ENCODE data around the gene EIF4E1B.
A peak's percentile ranks its signal among the peaks of the same experiment; 100 is the strongest.

EIF4E1B gene

DNA sequence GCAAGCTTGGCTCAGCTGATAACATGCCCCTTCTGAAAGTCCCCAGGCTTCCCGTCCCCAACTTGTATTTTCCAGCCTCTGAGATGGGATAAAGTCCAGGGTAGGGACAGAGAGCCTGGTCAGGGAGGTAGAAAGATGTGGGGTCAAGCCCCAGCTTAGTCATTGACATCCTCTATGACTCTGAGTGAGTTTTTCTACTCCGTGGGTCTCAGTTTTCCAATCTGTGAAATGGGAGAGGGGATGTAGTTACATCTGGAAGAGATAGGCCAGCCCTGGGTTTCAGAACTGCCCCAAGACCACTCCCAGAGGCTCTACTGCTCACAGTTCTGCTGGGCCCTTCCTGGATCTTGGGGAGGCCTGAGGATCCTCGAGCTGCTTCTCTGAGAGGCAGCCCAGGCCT, 23.6 kb upstream of the EIF4E1B start:
- no peak for DNase-seq

DNA sequence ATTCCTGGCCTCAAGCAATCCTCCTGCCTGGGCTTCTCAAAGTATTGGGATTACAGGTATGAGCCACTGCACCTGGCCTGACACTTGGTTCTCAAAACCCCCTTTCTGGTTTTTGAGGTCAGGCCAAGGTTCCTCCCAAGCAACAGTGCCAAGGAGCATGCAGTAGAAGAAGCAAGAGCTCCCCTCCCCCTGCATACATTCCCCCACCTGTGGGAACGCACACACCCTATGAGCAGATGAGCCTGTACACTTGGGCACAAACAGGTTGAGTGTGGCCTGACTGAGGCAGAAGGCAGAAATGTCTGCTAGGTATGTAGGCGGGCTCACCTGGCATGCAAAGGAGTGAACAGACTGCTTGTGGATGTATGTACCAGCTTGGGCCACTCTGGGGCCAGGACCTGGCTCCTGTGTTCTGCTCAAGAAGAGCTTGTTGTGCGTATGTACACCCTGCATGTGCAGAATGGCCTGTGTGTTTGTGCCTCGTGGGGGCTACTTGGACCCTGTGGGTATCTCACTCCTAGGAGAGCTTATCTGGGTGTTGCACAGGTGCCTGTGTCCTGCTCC, 22.3 kb upstream of the EIF4E1B start:
- DNase-seq = no peak

DNA sequence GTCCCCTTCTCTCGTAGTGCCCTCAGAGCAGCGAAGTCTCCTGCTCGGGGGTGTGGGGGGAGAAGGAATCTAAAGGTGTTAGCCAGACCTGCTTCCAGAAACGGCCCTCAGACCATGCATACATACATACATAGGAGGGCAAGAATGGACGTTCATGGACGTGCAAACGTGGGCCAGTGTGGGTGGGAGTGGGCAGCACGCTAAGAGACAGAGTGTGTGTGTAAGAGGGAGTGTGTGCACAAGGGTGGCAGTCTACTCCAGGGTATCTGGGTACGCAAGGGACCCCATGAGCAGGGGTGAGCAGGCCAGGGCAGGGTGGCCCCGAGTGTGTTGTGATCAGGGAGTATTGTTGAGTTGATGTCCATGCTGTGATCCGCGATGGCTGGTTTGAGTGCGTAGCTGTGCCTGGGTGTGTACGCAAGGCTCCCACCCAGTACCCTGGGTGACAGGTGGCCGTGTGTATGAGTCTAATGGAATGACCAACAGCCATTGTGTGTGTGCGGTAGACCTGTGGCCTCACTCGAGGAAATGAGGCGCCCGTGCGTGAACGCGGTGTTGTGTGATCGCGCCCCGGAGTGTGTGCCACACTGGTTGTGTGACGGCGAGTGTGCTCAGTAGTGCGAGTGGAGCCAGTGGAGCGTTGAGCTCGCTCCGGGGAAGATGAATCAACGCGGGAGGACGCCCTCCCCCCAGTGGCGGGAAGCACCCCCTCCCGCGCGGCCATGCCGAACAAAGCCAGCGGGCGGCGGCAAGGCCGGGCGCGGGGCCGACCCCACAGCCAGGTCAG, 21.3 kb upstream of the EIF4E1B start:
- no peak for DNase-seq

DNA sequence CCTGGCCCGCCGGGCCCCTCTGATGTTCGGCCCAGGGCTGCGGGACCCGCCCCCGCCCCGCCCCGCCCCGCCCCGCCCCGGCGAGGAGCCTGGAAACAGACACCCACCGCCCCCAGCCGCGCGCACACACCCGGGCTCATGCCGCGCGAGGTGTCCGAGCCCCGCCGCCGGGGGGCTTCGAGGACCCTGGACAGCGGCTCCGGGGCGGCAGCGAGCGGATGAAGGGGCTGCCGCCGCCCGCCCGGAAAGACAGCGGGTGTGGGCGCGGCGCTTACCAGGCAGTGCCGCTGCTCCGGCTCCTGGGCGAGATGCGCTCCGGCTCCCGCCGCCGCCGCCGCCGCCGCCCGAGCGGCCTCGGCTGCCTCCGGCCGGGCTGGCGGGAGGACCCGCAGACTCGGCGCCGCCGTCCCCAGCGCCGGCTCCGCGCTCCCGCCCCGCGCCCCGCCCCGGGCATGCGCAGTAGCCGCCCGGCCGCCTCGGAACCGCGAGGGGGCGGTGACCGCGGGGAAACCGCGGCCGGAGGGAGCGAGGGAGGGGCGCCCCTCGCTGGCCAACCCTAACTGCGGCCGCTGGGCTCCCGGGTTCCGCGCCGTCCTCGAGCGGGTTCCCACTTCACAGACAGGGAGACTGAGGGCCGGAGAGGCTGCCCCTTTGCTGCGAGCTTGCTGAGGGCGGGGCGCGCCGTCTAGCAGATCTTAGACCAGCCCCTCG, 20.6 kb upstream of the EIF4E1B start, which contains the start of gene GPRIN1:
TSS of gene GPRIN1 (minus strand) at position 433 of the 711 bp plus-strand sequence. CDS start 10,322 bp downstream, outside the sequence.
- DNase-seq = peak; percentile 41

DNA sequence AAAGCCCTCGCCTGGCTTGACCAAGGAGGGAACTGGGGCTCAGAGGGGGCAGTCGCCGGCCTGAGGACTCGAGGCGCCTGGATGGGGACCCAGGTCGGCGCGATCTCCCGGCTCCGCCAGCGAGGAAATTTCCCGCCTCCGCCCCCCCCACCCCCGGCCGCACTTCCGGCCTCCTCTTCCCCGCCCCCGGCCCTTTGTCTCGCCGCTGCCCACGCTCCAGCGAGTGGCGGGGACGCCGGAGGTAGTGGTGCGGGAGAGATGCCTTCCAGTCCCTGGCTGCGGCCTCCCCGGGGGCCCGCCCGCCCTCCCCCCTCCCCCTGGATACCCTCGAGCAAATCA, 20.1 kb upstream of the EIF4E1B start:
- DNase-seq = no peak

DNA sequence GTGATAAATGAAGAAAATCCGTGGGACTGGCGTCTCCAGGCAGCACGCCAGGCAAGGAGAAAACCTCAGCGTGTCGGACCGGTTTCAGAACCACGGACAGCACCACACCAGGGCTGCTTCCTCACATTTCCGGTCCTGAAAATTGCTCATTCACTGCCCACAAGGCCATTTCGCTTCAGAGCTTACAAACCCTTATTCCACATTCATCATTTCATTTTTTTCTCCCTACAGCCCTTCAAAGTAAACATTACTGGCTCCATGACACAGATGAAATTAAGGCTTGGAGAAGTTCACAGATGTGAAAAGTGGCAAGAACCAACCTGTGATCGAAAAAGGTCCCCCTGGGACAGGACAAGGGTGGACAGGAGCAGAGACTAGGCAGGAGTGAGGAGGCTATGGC, 19.0 kb upstream of the EIF4E1B start:
- peak; percentile 76 for DNase-seq

DNA sequence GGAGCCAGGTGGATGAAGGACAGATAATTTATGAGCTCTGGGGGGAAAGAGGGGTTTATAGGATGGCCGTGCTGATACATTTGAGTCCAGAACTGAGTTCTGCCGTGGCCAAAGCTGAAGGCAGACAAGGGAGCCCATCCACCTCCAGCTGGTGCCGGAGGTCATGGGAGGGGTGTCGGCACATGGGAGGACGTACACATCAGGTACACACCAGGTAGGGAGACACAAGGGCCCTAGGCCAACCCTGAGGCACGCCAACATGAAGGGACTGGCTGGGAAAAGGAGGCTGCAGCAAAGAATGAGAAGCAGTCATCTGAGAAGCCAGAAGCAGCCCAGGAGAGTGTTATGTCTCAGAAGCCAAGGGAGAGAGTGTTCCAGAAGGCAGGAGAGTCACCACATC, 18.5 kb upstream of the EIF4E1B start:
- DNase-seq = no peak

DNA sequence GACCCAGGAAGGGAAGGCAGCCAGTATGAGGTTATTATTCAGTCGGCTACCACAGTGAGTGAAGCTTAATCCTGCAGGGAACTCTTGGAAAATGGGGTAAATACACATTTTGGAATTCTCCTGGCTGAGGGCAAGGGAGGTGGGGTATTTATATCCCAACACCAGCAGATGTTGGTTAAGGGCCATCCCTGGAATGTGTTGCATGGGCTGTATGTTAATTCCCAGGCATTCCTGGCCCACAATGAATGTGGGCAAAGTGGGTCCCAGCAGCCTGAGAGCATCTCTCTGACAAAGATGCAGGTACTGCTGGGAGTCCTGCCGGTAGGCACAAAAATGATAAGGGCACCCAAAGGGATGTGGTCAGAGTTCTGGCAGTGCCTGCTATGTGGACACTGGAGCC, 17.6 kb upstream of the EIF4E1B start:
- no peak for DNase-seq

DNA sequence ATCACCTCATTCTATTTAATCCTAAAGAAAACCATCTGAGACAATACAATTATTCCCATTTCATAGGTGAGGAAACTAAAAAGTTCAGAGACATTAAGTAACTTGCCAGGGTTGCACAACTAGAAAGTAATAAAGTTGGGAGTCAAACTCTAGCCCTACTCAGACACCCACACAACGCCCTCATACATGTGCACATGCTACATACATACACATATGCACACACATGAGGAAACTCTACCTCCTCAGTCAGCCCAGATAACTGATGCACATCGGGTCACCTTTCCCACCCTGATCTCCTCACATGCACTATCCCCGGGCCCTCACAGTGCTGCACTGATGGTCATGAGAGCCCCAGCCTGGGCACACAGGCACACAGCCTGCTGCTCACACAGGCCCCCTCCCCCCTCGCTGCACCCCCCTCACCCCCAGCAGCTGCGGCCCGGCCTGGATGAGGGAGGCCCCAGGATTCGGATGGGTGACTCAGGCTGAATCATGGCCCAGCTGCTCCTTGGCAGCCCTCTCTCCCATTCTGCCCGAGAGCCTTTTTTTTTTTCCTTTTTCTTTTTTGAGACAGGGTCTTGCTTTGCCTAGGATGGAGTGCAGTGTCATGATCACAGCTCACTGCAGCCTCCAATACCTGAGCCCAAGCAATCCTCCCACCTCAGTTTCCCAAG, 15.5 kb upstream of the EIF4E1B start:
- DNase-seq = no peak

DNA sequence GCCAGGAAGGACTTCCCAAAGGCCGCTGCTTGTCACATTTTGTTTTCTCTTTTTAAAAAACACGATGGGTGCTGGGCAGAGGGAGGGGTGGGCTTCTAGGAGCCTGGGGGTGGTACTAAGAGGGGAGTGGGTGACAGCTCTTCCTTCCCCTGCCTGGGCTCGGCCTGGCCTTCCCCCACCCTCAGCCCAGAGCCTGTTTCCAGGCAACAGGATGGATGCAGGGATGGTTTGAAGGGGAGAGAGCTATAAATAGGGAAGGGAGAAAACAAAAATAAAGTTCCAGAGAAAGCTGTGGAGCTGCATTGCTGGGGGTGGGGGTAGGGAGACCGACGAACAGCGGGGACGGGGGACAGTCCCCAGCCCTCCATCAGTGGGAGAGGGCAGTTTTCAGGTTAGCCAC, 14.0 kb upstream of the EIF4E1B start:
- DNase-seq = no peak

DNA sequence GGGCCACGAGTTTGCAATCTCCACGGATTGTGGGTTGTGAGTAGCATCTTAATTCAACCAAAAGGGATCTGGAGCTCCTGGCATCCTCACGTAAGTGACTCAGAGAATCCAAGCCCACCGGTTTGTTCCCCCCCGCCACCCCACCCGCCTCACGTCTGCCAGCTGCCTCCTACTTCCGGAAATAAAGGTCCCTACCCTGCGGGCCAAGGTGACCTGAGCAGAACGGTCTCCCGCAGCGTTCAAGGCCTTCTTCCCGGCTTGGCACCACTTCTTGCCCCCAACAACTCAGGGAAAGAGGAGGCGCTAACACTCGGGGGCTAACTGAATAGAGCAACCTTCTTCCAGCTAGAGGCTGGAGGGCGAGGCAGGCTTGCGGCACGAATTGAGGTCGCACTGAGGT, 11.7 kb upstream of the EIF4E1B start:
- no peak for DNase-seq

DNA sequence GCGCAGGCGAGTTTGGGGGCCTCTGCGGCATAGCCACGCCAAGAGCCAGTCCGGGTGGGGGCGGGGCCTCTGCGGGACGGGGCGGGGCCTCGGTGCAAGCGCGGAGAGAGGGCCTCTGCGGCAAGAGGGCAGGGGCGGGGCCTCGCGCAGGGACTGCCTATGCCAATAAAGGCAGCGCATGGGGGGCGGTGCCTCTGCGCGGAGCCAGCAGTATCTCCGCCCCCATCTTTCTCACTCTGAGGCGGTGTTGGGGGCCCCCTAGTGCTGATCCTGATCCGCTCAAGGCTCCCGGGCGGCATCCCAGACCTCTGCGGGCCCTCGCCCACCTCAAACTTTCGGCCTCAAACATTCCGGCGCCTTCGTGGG, 11.3 kb upstream of the EIF4E1B start:
- peak; percentile 87 for DNase-seq

DNA sequence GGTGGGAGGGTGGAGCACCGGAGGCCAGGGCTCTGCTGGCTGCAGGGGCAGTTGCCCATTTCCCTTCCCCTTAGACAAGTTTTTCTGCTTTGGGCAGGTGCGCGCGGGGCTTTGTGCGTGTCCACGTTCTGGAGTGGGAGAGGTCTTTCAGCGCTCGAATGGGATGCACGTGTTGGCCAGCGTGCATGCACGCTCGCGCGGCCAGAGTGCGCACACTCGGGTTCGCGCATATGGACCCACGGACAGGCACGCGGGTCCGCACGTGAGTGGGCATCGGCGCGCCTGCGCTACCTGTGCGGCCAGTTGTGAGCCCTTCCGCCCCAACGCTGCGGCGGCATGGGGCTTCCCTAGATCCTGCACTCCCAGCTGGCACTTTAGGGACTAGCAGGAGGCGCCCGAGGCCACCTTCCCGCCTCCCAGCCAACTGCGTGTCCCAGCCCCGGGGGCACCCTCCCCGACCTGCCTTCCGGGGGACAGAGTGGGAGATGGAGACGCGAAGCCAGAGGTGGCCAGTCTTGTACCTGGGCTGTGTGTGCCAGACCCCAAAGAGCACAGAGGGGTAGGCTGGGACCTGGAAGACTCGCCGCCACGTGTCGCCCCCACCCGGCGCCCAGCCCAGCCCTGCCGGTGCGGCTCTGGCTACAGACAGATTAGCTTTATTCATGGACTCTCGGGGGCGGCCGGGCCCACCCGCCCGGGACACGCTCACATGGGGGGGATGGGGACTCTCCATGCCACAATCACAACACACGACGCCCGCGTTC, 10.7 kb upstream of the EIF4E1B start:
- DNase-seq = no peak

DNA sequence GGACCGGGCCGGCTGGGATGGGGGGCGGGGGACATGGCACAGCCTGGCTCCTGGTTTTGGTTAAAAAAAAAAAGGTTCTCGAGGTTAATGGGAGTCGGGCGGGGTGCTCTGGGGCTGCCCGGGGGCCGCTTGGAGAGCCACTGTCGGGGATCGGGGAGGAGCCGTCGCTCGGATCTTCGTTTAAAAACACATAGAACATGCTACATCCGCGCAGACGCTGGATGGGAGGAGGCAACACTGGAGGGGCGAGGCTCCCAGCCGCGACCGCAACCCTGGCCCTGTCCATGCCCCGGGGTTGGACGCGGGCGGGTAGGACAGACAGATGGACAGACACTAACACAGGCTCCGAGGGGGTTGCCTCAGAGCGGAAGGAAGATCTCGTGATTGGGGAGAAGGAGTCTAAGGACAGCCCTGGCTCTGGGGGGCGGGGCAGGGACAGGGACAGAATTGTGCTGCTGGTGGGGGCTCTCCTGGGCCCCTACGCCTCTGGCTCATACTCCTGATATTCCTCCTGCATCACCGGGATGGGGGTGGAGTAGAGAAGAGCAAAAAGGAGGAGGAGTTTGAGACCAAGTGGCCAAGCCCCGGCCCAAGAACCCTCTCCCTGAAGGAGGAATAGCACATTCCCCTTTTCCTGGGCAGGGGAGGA, 10.0 kb upstream of the EIF4E1B start:
- peak; percentile 36 for DNase-seq

DNA sequence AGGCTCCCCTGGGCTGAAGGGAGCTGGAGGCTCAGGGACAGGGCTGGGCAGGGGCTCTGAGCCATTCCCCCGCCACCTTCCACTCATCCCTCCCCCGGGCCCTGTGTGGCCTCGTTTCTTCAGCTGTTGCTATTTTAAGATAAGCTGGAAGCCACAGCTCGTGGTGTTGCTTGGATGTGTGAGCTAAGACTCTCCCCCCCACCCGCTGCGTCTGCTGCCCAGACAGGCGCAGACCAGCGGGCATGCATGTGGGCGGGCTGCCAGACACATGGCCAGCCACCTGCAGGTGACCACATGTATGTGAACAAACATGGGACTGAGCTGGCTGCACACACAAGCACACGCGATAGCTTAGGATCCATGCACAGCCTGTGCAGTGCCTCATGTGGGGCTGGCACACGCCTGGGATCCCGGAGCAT, 8.8 kb upstream of the EIF4E1B start:
- DNase-seq = peak; percentile 15

DNA sequence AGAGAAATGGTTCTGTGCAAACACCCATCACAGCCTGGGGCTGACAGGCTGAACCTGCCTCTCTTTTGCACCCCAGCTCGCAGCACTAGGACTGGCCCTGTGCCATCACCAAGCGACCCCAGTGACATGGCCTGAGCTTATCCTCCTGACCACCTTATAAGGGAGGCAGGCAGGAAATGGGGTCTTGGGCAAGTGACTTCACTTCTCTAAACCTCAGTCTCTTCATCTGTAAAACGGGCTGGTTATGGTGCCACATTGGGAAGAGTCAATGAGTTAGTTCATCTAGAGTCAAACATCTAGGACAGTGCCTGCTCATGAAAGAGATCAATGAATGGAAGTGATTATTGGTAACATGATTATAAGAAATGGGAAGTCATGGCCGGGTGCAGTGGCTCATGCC, 6.3 kb upstream of the EIF4E1B start:
- DNase-seq = no peak

DNA sequence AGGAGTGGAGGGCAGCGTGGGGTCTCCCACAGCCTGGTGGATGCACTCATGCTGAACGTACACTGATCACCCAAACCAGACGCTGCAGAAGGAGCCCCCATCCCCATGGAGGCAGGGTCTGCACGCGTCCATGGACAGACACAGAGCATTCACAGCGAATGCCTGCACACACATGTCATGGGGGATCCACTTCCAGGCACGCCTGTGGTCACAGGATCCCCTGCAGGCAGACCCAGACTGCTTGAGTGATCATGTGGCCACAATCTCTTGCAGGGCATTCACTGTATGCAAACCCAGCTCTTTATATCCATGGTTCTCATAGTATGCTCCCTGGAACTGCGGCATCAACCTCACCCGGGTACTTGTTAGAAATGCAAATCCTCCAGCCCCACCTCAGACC, 5.5 kb upstream of the EIF4E1B start:
- no peak for DNase-seq

DNA sequence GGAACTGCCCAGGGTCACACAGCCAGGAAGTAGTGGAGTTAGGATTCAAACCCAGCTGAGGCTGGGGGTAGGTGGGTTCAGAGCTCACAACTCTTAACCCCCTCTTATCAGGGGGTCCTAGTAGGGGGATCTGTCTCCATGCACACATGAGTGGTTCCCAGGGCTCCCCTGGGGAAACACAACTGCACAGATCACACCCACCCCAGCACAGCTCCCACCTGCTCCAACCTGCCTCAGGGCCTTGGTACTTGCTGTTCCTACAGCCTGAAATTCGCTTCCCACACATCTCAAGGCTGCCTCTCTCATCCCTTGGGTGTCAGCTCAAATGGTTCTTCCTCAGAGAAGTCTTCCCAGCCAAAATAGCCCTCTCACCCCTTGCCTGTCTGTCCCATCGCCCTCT, 5.0 kb upstream of the EIF4E1B start:
- no peak for DNase-seq

DNA sequence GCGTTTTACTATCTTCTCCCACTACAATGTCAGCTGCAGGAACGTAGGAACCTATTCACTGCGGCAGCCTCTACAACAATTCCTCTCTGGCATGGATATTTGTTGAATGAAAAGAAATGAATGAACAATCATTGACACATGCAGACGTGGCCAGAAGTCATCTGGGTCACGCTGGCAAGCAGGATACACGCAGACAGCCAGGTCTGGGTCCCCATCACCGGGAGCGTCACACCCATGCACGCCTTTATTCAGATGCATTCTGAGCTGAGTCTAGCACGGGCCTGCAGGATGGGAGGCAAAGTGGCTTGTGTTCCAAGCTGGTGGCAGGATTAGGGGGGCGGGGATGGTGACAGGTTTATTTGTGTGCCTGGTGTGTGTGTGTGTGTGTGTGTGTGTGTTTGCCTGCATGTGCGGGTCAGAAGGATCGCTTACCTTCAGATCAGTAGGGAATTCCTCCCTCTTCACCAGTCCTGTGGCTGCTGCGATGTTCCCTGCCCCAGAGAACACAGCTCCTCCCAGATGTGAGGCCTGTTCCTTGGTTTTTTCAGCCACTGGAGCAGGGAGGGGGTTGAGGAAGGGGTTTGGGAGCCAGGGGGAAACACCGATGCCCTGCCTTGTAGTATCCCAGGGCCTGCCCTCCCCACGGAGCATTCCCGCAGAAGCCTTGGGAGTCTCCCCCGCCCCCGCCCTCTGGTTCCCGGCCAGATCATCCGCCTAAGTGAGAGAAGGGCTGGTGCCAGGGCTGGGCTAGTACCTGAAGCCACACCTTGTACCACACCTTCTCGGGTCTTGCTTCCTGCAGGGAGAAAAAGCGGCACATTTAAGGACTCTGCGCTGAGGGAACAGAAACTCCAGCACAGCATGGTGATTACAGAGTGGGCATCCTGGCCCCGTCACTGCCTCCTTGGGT, 4.3 kb upstream of the EIF4E1B start:
- DNase-seq = no peak

DNA sequence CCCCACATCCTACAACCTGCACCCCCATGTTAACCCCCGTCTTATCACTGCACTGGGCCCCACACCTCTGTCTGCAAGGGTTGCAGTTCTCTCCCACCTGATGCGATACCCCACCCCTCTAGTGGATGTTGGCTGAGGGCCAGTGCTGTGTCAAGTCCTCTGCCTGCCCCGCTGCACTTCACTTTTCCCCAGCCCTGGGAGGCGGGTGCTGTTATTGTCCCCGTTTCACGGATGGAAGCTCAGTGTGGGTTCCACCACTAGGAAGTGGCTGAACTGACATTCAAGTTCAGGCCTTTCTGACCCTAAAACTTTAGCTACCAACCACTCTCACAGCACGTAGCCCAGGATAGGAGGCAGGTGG, 3.6 kb upstream of the EIF4E1B start:
- no peak for DNase-seq

DNA sequence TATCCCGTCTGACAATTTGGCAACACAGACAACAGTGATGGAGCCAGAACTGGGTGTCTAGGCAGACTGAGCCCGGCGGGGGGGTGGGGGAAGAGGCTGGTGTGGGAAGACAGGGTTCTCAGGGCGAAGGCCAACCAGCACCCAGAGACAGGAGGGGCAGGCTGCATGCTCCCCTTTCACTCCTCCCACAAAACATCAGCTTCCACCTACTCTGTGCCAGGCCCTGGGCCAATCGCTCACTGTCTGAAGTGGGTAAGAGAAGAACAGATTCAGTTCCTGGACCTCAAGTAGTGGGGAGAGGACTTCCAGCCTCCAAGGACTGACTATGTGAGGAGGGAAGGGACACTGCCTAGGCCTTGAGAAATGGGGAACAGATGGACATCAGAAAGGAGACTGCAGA, 2.9 kb upstream of the EIF4E1B start:
- DNase-seq = no peak

Data from hematopoietic multipotent progenitor cell treated with erythropoietin and hydrocortisone succinate and interleukin-3 and kit ligand, for 8 days (in vitro differentiated cells).